Endothelial cell of umbilical vein (primary cell): ENCODE measurements around the gene MYLIP.

Source experiments
- CTCF ChIP-seq, 2 donors: IDR thresholded peaks; 1 replicate in 1 of 2; 2 replicates in 1 of 2; pipeline ENCODE4 v1.5.1; 2011; ENCODE audit warnings: low read length in 2 of 2, mild to moderate bottlenecking in 2 of 2, moderate library complexity in 2 of 2, control low read depth in 1 of 2, inconsistent platforms in 1 of 2, low read depth in 1 of 2; ENCODE audit not compliant: insufficient read depth in 1 of 2; ENCODE audit errors: extremely low read depth in 1 of 2
- POLR2A ChIP-seq: IDR thresholded peaks from 2 replicates; pipeline ENCODE4 v1.6.1; 2012; ENCODE audit warnings: low read depth, mild to moderate bottlenecking, control low read depth, low read length
- POLR2AphosphoS5 ChIP-seq: IDR thresholded peaks from 2 replicates; pipeline ENCODE4 v1.6.1; 2012; ENCODE audit warnings: low read depth, mild to moderate bottlenecking, control low read depth, low read length, moderate library complexity; ENCODE audit not compliant: insufficient read depth

GRCh38 chr6:16079354-16079753 is 49.5 kb upstream of the MYLIP start:
- TF ChIP-seq CTCF (IDR thresholded peaks at IDR 0.05; ENCODE audit: extremely low read depth in 1 of 2, insufficient read depth in 1 of 2, low read depth in 1 of 2, low read length in 2 of 2) (no peak), POLR2AphosphoS5 (no peak), POLR2A (no peak)
